Mononuclear cell (primary cell): ENCODE measurements around the gene MRPL22. TPM values are rescaled to one million over a fixed set of nuclear protein-coding genes. Genes with fewer than 3 reads are reported as not detected.
"Not testable (repeated sequence)": the region's sequence is repeated elsewhere in the genome, so short reads cannot be mapped to it uniquely, and the experiment has no call there.

Experiments
- H3K27me3 ChIP-seq: 2 replicates; pipeline ENCODE4 v1.6.0; 2011; ENCODE audit warnings: low read length, control low read depth; ENCODE audit not compliant: insufficient read depth
- H3K4me1 ChIP-seq: 2 replicates; pipeline ENCODE4 v1.5.1; 2011; ENCODE audit warnings: mild to moderate bottlenecking, low read length, control low read depth; ENCODE audit not compliant: insufficient read depth
- H3K4me3 ChIP-seq: 2 replicates; pipeline ENCODE4 v1.5.1; 2011; ENCODE audit warnings: mild to moderate bottlenecking, low read length, moderate library complexity
- H3K9me3 ChIP-seq: 2 replicates; pipeline ENCODE4 v1.5.1; 2011; ENCODE audit warnings: low read depth, mild to moderate bottlenecking, control low read depth, low read length
- total RNA-seq: library from RNA; depleted of rRNA; stranded (reverse); fragments of >200 nt; gene quantifications from one replicate; pipeline ENCODE4 v1.2.3, GENCODE V29; 2012

Gene MRPL22
- total RNA-seq, 1 donor: 11.6 TPM

DNA sequence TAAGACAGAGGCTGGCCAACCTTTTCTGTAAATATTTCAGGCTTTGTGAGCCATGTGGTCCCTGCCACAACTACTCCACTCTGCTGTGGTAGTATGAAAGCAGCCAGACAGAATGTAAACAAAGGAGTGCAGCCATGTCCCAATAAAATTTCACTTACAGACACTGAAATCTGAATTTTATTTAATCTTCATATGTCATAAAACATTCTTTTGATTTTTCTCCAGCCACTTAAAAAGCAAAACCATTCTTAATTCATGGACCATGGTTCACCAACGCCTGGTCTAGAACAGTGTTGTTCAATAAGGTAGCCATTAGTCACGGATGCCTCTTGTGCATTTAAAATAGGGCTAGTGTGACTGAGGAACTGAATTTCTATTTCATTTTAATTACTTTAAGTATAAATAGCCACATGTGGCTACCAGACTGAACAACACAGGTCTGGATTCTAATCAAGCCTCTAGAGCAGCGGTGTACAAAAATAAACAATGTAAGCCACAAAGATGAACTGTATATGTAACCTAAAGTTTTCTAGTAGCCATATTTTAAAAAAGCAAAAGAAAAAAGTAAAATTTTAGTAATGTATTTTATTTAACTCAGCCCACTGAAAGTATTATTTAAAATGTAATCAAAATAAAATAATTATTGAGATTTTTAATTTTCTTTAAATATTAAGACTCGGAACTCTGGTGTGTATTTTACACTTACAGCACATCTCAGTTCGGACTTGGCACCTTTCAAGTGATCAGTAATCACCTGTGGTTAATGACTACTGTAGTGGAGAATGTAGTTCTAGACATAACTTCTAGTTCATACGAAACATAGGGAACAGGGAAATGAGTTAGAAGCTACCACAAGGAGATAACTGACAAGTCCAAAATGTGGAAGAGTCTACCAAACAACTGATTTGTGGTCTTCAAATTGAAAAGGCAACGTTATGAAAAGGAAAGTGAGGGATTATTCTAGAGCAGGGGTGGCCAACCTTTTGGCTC, 17.1 kb upstream of the MRPL22 start:
- Histone ChIP-seq H3K9me3 (no peaks in the 10 kb centered on the region), H3K4me3 (no peak overlapping the region), H3K4me1 (no peaks in the 10 kb centered on the region), H3K27me3 (no peaks in the 10 kb centered on the region)

- H3K4me1 ChIP-seq: peaks cover 16% of the 10 kb centered on the region
- H3K27me3 ChIP-seq: no peaks in the 10 kb centered on the region
- no peak overlapping the region for H3K4me3 ChIP-seq
- H3K9me3 ChIP-seq: no peaks in the 10 kb centered on the region
Observed at GRCh38 chr5:154933537-154933936, 7.3 kb upstream of the MRPL22 start.

GRCh38 chr5:154934881-154935280, 6.0 kb upstream of the MRPL22 start:
- no peaks in the 10 kb centered on the region for H3K9me3 ChIP-seq
- H3K4me1 ChIP-seq: peaks cover 20% of the 10 kb centered on the region
- no peak overlapping the region for H3K4me3 ChIP-seq
- no peaks in the 10 kb centered on the region for H3K27me3 ChIP-seq

GRCh38 chr5:154937186-154937717, 3.6 kb upstream of the MRPL22 start:
- Histone ChIP-seq H3K4me1 (peaks cover 37% of the 10 kb centered on the region), H3K27me3 (no peaks in the 10 kb centered on the region), H3K4me3 (peak overlapping the region; percentile 59), H3K9me3 (no peaks in the 10 kb centered on the region)

GRCh38 chr5:154937718-154938466, 3.0 kb upstream of the MRPL22 start, which contains the start of gene GEMIN5:
TSS of gene GEMIN5 (minus strand) at chr5:154938211. CDS start at chr5:154938133, 78 bp downstream.
- no peaks in the 10 kb centered on the region for H3K9me3 ChIP-seq
- peak within 1 kb of the TSS; percentile 59 for H3K4me3 ChIP-seq
- H3K4me1 ChIP-seq: peaks cover 42% of the 10 kb centered on the region
- no peaks in the 10 kb centered on the region for H3K27me3 ChIP-seq

DNA sequence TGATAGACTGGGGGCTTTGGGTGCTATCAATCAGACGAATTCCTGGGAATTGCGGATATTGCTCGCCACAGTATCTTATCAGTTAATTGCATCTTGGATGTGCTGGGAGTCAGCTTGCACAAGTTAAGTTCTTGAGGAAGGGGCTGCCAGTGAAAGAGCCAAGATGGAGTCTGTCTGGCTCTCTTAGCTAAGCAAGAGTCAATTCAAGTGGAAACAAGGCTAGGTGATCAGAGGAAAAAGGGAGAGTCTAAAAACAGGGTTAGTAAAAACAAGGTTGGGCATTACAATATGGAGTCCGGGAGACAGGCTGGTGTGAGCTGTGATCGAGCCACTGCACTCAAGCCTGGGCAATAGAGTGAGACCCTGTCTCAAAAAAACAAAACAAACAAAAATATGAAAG, 1.5 kb upstream of the MRPL22 start:
- H3K4me3 ChIP-seq, H3K27me3 ChIP-seq, H3K9me3 ChIP-seq: not testable (repeated sequence)
- H3K4me1 ChIP-seq: peaks cover 45% of the 10 kb centered on the region

GRCh38 chr5:154940375-154940771, 500 bp upstream of the MRPL22 start:
- H3K4me1 ChIP-seq: peaks cover 45% of the 10 kb centered on the region
- H3K27me3 ChIP-seq: no peaks in the 10 kb centered on the region
- peak overlapping the region; percentile 79 for H3K4me3 ChIP-seq
- H3K9me3 ChIP-seq: no peaks in the 10 kb centered on the region

DNA sequence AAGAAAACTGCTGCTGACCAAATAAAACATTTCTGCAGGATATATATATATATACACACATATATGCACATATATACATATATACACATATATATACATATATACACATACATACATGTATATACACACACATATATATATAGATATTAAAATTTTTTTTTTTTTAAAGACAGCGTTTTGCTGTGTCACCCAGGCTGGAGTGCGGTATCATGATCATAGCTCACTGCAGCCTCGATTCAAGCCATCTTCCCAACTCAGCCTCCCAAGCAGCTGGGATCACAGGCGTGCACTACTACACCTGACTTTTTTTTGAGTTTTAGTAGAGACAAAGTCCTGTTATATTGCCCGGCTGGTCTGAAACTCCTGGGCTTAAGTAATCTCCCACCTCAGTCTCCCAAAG, 2.7 kb downstream of the MRPL22 start:
- Histone ChIP-seq H3K4me1 (peaks cover 29% of the 10 kb centered on the region), H3K9me3 (no peaks in the 10 kb centered on the region), H3K4me3 (no peak overlapping the region), H3K27me3 (no peaks in the 10 kb centered on the region)

- Histone ChIP-seq H3K27me3 (no peaks in the 10 kb centered on the region), H3K4me1 (peaks cover 25% of the 10 kb centered on the region), H3K4me3 (no peak overlapping the region), H3K9me3 (no peaks in the 10 kb centered on the region)
Observed at GRCh38 chr5:154944716-154945115, 3.8 kb downstream of the MRPL22 start.

- H3K4me1 ChIP-seq: peaks cover 19% of the 10 kb centered on the region
- no peaks in the 10 kb centered on the region for H3K9me3 ChIP-seq
- no peaks in the 10 kb centered on the region for H3K27me3 ChIP-seq
- no peak overlapping the region for H3K4me3 ChIP-seq
Observed at GRCh38 chr5:154945695-154946301, 4.9 kb downstream of the MRPL22 start.

GRCh38 chr5:154947778-154948177, 6.9 kb downstream of the MRPL22 start:
- no peak overlapping the region for H3K4me3 ChIP-seq
- H3K9me3 ChIP-seq: no peaks in the 10 kb centered on the region
- peaks cover 3% of the 10 kb centered on the region for H3K4me1 ChIP-seq
- no peaks in the 10 kb centered on the region for H3K27me3 ChIP-seq

GRCh38 chr5:154948313-154948712, 7.4 kb downstream of the MRPL22 start:
- Histone ChIP-seq H3K27me3 (no peaks in the 10 kb centered on the region), H3K4me3 (no peak overlapping the region), H3K4me1 (no peaks in the 10 kb centered on the region), H3K9me3 (no peaks in the 10 kb centered on the region)

DNA sequence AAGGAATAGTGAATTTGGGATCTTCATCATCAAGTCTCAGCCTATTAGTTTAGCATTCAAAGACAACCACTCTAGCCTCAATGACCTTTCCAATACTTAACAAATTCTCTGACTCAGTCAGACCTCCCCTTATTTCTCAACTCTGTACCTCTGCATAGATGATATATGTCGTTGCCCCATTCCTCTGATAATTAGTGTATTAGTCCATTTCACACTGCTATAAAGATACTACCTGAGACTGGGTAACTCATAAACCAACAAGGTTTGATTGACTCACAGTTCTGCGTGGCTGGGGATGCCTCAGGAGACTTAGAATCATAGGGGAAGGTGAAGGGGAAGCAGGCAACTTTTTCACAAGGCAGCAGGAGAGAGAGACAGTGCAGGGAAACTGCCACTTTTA, 8.9 kb downstream of the MRPL22 start:
- H3K9me3 ChIP-seq: no peaks in the 10 kb centered on the region
- H3K4me1 ChIP-seq: no peaks in the 10 kb centered on the region
- no peak overlapping the region for H3K4me3 ChIP-seq
- no peaks in the 10 kb centered on the region for H3K27me3 ChIP-seq

DNA sequence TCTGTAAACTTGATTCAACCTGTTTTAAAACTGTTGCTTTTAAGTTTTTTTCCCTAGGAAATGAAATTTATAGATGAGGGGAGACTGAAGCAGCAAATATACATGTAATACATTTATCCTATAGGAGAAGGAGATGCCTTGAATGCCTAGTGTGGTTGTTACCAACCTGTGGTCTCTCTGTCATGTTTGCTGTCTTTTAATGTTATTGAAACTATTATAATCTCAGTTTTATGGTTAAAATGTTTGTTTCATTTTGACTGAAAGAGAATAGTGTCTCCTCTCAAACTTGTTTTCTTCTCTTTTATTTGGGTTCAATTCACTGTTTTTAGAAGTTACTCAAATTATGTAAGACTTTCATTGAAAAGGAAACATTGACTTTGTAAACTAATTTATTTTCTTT, 15.8 kb downstream of the MRPL22 start:
- H3K9me3 ChIP-seq: no peaks in the 10 kb centered on the region
- no peaks in the 10 kb centered on the region for H3K4me1 ChIP-seq
- no peak overlapping the region for H3K4me3 ChIP-seq
- H3K27me3 ChIP-seq: no peaks in the 10 kb centered on the region

- no peaks in the 10 kb centered on the region for H3K27me3 ChIP-seq
- no peaks in the 10 kb centered on the region for H3K4me1 ChIP-seq
- no peaks in the 10 kb centered on the region for H3K9me3 ChIP-seq
- H3K4me3 ChIP-seq: no peak overlapping the region
Observed at GRCh38 chr5:154962494-154962893, 21.6 kb downstream of the MRPL22 start.
